ENCODE data around the gene TNFAIP1.

TNFAIP1 gene

GRCh38 chr17:28363186-28363585 is 27.6 kb downstream of the TNFAIP1 start:
- TF ChIP-seq CTCF (conservative IDR thresholded peaks at IDR 0.05; ENCODE audit: low read depth, low read length): no peak
- DNase-seq (ENCODE audit: low read depth): no peak
- no peak overlapping the region for H3K4me3 ChIP-seq (ENCODE audit: low read length)

DNA sequence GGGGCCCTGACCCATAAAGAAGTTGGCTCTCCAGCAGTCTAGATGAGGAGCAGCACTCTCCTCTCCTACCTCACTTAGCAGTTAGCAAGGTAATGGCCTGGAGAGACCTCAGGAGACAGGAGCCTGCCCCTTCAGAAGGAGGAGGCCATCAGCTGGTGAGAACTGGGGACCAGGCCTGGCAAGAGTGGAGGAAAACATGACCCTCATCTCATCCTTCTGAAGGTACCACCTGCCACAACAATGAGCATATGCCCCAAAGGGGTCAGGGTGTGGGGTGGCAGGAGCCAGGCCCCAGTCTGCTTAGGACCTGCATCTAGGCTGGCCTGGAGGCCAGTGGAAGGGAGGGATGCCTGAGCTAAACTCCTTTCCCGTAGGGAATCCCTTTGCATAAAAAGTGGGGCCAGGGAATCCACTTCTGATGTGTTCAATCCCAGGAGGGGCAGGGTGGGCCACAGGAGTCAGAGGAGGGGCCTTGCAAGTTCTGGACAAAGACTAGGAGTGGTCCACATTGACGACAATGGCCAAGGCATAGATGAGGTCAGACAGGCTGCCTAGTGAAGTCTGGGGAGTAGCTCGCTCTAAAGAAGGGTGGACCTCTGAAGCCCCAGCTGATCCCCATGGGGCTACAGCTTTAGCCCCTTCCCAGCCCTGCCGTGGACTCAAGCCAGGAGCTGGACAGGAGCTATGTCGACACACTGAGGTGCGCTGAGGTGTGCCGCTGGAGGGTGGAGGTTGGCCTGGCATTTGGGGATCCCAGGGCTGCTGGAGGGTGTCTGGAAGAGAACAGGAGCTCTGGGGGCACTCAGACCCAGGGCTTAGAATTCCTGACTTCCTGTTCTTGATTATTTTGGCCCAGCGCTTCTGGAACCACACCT is 28.5 kb downstream of the TNFAIP1 start:
- DNase-seq (ENCODE audit: low read depth): no peak
- TF ChIP-seq CTCF (conservative IDR thresholded peaks at IDR 0.05; ENCODE audit: low read depth, low read length): no peak
- H3K4me3 ChIP-seq (ENCODE audit: low read length): no peak overlapping the region

DNA sequence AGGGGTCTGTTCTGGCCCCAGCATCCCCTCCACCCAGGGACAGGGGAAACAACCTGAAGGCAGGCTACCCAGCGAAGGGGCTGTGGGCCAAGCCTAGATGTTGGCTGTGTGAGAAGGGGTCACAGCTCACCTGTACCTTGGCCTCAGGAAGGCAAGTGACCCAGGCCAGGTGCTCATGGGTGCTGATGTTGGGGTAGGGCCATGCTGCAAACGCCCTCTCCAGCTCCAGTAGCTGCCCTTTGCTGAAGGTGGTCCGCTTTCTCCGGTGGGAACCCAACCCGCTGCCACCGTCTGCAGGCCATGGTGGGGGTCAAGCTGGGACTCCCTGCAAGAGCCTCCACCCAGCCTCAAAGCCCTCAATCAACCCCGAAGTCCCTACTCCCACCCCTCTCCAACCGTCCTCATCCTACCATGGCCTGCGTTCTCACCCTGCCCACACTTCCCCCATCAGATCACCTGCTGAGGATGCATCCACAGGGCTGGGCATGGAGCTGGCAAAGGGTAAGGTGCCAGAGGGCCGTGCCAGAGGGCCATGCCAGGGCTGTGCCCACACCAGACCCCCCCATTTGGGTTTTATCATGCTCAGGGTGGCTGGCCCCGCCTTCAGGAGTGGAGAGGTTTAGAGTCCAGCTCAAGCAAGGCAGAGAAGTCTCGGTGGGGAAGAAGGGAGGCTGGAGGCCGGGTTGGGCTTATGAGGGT is 29.3 kb downstream of the TNFAIP1 start, which contains the start of gene SEBOX:
Gene SEBOX (minus strand): TSS at position 535 of the 699 bp plus-strand sequence. CDS start 48 bp downstream, at position 487.
- no peak for DNase-seq (ENCODE audit: low read depth)
- no peak for TF ChIP-seq CTCF (conservative IDR thresholded peaks at IDR 0.05; ENCODE audit: low read depth, low read length)
- H3K4me3 ChIP-seq (ENCODE audit: low read length): no peak within 1 kb of the TSS

- no peak overlapping the region for H3K4me3 ChIP-seq (ENCODE audit: low read length)
- TF ChIP-seq CTCF (conservative IDR thresholded peaks at IDR 0.05; ENCODE audit: low read depth, low read length): no peak
These were observed 29.9 kb downstream of the TNFAIP1 start for GRCh38 chr17:28365487-28365886.

GRCh38 chr17:28366605-28367004 is 31.0 kb downstream of the TNFAIP1 start:
- no peak for DNase-seq (ENCODE audit: low read depth)
- TF ChIP-seq CTCF (conservative IDR thresholded peaks at IDR 0.05; ENCODE audit: low read depth, low read length): peak; percentile 24
- no peak overlapping the region for H3K4me3 ChIP-seq (ENCODE audit: low read length)

More at GRCh38 chr17:28365487-28365886, 29.9 kb downstream of the TNFAIP1 start:
- no peak for DNase-seq (ENCODE audit: low read depth)

DNA sequence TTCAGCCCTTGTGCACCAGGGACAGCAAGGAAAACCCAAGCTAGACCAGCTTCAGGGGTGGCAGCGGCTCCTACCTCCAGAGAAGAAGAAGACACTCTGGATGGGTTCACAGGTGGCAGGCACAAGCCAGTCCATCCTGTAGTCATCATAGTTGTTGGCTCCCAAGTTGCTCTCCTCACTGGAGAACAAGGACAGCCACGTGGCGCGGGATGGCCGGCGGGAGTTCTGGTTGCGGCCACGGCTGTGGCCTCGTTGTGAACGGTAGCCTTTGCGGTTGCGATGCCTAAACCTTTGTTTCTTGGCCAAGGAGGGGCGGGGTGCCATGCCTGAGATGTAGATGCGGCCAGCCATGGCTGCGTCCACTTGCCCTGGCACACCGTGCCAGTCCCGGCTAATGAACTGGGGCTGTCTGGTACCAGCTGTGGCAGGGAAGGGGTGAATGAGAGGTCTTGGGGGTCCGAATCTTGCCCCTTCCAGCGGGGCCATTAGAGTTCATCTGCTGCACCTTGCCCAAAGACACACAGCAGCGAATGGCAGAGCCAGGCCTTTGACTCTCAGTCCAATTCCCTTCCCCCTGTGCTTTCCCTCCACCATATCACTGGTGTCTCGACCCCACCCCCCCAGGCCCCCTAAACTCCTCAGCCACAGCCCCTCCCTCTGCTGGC is 32.2 kb downstream of the TNFAIP1 start:
- no peak for TF ChIP-seq CTCF (conservative IDR thresholded peaks at IDR 0.05; ENCODE audit: low read depth, low read length)
- H3K4me3 ChIP-seq (ENCODE audit: low read length): no peak overlapping the region
- no peak for DNase-seq (ENCODE audit: low read depth)
